Fibroblast of lung (primary cell): ENCODE measurements around the gene CFAP119.

Experiments used
- CTCF ChIP-seq, 2 donors: IDR thresholded peaks in 1 of 2; conservative IDR thresholded peaks in 1 of 2; 1 replicate in 1 of 2; 2 replicates in 1 of 2; pipeline ENCODE4 v1.5.1; 2011 to 2012; ENCODE audit warnings: low read length in 2 of 2, control low read depth in 1 of 2, inconsistent platforms in 1 of 2, low read depth in 1 of 2, mild to moderate bottlenecking in 1 of 2
- EZH2 ChIP-seq: IDR thresholded peaks from 2 replicates; pipeline ENCODE4 v1.5.1; 2012; ENCODE audit warnings: low read length, control low read depth, mild to moderate bottlenecking; ENCODE audit errors: missing control alignments

DNA sequence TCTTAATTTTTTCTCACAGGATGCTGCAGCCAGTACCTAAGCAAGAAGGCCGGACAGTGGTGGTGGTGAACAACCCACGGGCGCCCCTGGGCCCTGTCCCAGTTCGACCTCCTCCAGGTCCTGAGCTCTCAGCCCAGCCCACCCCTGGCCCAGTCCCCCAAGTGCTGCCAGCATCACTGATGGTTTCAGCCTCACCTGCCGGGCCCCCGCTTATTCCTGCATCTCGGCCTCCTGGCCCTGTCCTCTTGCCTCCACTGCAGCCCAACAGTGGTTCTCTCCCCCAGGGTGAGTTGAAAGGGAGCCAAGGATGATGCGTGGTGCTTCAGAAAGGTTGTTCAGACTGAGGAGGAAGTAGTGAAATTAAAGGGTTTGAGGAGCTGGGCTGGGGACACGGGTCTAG is 41.2 kb downstream of the CFAP119 start:
- no peak for TF ChIP-seq CTCF (conservative IDR thresholded peaks at IDR 0.05 in 1 of 2, IDR thresholded peaks at IDR 0.05 in 1 of 2; ENCODE audit: low read depth in 1 of 2, low read length in 2 of 2)
- TF ChIP-seq EZH2 = no peak
